DMS153 treated with DMSO at 0.1 percent for 48 hours (cell line): ENCODE data around the gene C3.
"Not testable (repeated sequence)": the region's sequence is repeated elsewhere in the genome, so short reads cannot be mapped to it uniquely, and the experiment has no call there.

ENCODE experiments used
- DNase-seq: peaks from one replicate; lab custom pipeline; 2025; ENCODE audit not compliant: unreplicated experiment; lab: John Stamatoyannopoulos, UW

The C3 gene

GRCh38 chr19:6720369-6721137, at the start of gene C3:
TSS of gene C3 (minus strand) at chr19:6720650. CDS start at chr19:6720589, 61 bp downstream.
- no peak for DNase-seq

- DNase-seq, result no peak
Measured at GRCh38 chr19:6769006-6769619, 48.7 kb upstream of the C3 start.

- DNase-seq, result no peak
Measured at GRCh38 chr19:6768236-6768785, 47.9 kb upstream of the C3 start.

GRCh38 chr19:6767357-6768235, 47.1 kb upstream of the C3 start, which contains the start of gene SH2D3A:
TSS of gene SH2D3A (minus strand) at chr19:6767435. CDS start at chr19:6763748, 3,687 bp downstream.
- peak; percentile 95 for DNase-seq

- DNase-seq, result peak; percentile 42
Measured at GRCh38 chr19:6767081-6767356, 46.6 kb upstream of the C3 start.

GRCh38 chr19:6766357-6767080, 46.1 kb upstream of the C3 start:
- no peak for DNase-seq

- peak; percentile 90 for DNase-seq
Measured at GRCh38 chr19:6765738-6766356, 45.4 kb upstream of the C3 start.

- not testable (repeated sequence) for DNase-seq
Measured at GRCh38 chr19:6762253-6762797, 41.9 kb upstream of the C3 start.

- DNase-seq, result no peak
Measured at GRCh38 chr19:6761053-6761676, 40.7 kb upstream of the C3 start.

- DNase-seq, result no peak
Measured at GRCh38 chr19:6760606-6761005, 40.2 kb upstream of the C3 start.

GRCh38 chr19:6754653-6755463, 34.4 kb upstream of the C3 start:
- DNase-seq, result no peak

GRCh38 chr19:6754136-6754535, 33.7 kb upstream of the C3 start:
- DNase-seq, result no peak

- no peak for DNase-seq
Measured at GRCh38 chr19:6753178-6754031, 33.0 kb upstream of the C3 start.

GRCh38 chr19:6752256-6753177, 32.1 kb upstream of the C3 start:
- DNase-seq, result no peak

GRCh38 chr19:6751189-6751588, 30.7 kb upstream of the C3 start:
- DNase-seq, result no peak

GRCh38 chr19:6750062-6750461, 29.6 kb upstream of the C3 start:
- no peak for DNase-seq

- DNase-seq, result not testable (repeated sequence)
Measured at GRCh38 chr19:6748543-6748942, 28.1 kb upstream of the C3 start.
